Suppressor macrophage treated with lipopolysaccharide for 4 hours (primary cell): ENCODE results near the gene OR5B21.
A peak's percentile ranks its signal among the peaks of the same experiment; 100 is the strongest.

Source experiments
- DNase-seq: peaks from one replicate; pipeline ENCODE4 v3.0.0-alpha.2; 2020

The OR5B21 gene

DNA sequence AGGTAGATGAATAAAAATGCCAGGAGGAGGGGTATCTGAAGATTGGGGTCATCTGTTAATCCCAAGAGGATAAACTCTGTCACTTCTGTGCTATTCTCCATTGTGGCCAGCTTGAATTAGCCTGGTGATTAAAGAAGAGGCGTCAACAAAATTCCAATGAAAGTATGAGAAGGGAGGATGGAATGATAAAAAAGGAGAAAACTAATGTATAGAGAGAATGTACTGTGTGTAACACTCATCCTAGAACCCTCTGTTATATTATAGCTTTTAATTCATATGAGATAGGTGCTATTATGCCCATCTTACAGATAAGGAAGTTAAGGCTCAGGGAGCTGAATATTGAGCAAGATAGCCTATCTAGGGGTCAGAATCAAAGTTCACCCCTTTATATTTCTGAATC lies at the start of gene OR5B21:
OR5B21 (minus strand) TSS at position 101 of the 400 bp plus-strand sequence; CDS start at position 101, 0 bp downstream.
- no peak for DNase-seq

GRCh38 chr11:58549644-58550043 lies 41.7 kb upstream of the OR5B21 start:
- no peak for DNase-seq

DNA sequence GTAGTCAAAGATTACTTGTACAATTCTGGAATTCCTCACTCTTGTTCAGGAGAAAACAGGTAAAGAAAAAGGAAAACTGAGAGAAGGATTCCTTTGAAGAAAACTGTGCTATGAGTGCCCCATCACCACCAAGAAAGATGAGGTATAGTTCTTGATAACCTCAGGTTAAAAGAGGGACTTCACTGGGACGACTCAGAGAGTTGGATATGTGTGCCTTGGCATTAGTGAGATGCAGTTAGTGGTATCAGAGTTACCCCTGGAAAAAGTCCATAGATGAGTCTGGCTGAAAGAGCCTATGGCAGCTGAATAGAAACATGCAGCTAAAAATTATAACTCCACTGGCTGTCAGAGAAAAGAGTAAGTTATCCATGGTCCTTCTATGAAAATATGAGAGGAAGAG lies 38.9 kb upstream of the OR5B21 start:
- no peak for DNase-seq

DNA sequence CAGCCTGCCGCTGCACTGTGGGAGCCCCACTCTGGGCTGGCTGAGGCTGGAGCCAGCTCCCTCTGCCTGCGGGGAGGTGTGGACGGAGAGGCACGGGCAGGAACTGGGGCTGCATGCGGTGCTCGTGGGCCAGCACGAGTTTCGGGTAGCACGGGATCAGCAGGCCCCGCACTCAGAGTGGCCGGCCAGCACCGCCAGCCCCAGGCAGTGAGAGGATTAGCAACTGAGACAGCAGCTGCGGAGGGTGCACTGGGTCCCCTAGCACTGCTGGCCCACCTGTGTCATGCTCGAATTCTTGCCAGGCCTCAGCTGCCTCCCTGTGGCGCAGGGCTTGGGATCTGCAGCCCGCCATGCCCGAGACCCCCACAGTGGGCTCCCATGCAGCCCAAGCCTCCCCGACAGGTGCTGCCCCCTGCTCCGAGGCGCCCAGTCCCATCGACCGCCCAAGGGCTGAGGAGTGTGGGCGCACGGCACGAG lies 24.0 kb upstream of the OR5B21 start:
- no peak for DNase-seq

DNA sequence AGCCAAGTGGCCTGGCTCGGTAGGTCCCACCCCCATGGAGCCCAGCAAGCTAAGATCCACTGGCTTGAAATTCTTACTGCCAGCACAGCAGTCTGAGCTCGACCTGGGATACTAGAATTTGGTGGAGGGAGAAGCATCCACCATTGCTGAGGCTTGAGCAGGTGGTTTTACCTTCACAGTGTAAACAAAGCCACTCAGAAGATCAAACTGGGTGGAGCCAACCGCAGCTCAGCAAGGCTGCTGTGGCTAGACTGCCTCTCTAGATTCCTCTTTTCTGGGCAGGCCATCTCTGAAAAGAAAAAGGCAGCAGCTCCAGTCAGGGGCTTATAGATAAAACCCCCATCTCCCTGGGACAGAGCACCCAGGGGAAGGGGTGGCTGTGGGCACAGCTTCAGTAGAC lies 22.3 kb upstream of the OR5B21 start:
- DNase-seq, result no peak

DNA sequence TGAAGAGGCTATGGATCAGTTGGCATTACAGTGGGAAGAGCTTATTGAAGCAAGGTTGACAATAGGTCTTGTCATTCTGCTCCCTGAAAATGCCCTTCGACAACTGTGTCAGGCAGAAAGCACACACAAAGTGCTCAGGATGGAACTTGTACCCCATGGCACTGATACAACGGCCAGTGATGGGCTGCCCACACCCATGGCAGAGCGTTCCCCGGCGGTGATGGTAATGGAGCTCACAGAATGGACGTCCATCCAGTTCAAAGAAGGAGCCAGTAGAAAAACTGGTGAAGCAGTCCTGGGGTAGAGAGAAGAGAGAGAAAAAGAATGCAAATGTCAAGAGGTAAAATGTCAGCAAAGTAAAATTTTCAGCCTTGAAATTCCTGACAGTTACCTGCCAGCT lies 19.5 kb upstream of the OR5B21 start:
- no peak for DNase-seq

DNA sequence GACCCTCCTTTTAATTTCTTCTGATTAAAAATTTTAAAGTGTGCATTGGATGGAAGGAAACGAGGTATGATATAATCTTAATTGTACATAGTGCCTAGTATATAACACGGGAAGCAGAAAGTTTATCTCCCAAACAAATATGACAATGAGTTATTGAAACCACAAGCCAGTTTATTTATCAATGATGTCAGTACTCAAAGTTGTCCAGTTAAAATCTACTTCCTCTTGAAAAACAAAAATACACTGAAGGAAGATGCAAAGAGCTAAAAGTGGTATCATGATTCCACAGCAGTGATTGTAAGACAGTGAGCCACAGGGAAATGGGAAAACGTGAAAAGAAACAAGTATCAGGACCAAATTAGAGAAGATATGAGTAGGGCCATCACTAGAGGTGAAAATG lies 18.8 kb upstream of the OR5B21 start:
- DNase-seq, result peak; percentile 21

DNA sequence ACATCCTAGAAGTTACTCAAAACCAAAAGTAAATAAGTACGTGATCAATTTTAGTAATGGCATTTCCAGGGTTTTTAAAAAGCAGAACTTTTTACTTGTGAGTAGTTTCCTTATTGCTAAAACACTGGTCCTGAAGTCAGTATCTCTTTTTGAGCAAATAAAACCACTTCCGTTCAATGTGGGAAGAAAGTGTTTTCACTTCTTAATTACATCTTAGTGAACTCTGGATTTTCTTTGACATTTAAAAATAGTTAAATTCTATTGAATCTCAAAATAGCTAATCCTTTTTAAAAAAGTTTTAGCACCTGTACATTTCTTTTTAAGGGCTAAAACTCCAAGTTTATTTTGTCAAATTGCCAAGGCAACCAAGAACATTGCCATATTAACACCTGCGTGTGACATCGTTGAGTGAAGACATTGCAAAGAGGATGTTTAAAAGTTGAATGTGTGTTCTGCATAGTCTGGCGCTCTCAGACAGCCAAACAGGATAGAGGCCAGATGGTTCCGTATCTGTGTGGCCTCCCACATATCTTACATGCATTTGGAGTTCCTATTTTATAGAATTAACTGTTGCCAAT lies 17.2 kb upstream of the OR5B21 start:
- DNase-seq, result peak; percentile 84

DNA sequence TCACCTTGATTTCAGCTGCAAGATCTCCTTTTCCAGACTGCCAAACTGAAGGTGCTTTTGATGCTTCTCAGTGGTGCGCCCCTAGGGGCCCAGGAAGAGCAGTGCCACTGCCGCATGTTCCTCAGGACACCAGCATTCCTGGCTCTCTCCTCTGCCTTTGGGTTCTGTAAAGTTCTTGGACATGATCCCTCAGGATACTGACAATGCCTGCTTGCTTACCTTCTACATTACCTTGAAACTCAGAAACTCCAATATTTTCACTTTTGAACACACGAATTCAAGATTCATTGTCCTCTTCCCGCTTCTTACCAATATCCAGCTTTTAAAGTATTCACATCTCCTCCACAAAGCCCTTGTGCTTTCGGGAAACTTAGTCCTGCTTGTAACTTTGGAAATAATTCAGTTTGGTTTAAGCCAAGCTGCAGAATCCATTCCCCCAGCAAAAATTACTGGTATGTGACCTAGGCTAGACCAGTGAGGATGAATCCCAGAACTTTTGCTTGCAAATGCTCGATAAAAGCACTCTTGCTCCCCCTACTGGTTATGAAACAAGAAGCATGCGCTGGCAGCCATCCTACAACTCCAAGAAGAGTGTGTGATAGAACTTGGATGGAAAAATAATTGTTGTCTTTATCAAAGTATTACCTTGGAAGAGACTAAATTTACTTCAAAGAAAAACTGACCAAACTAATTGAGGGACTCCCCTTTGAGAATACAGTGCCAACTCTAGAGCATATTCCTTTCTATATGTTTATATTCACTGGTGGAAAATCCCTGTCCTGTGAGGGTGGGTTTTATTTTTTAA lies 16.5 kb upstream of the OR5B21 start:
- peak; percentile 79 for DNase-seq

DNA sequence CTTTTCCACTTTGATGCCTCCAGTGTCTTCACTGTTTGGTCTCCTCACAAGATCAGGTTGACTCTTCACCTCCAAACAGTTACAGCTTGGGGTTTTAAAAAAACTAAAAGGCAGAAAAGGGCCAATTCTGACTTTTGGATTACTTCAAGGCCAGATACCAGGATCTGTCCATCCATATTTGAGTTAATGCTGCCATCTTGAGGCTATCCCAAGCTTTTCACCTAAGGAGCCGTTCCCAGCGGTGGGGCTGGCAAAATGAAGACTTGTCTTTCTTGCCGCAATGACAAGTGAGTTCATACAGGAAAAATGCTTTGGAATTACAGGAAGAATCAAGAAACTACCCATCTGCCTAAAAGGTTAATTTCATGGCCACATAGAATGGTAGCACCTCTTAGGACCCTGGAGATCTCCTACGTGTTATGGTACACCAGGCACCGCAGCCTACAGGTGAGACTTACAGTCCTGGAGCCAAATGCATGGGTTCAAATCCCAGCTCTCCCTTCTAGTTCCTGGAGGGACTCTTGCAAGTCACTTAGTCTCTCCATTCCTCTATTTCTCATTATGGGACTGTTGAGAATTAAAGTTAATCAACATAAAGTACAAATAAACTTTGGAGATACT lies 6.0 kb upstream of the OR5B21 start:
- peak; percentile 35 for DNase-seq

DNA sequence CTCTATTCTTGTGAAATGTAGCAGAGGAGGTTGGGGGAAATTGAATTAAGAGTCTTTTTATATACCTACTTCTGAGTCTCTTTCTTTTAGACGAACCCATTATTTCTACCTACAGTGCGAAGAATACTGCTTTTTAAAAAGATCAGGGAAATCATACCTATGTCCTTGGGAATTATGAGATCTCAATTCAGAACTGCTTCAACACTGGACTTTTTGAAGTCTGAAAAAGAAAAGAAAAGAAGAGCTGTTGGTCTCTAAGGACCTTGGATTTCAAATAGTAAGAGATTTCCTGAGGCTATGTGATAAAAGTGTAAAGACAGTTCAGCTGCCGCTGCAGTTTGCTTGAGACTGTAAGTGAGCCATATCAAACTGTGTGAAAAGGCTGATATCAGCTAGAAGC lies 3.7 kb upstream of the OR5B21 start:
- no peak for DNase-seq

DNA sequence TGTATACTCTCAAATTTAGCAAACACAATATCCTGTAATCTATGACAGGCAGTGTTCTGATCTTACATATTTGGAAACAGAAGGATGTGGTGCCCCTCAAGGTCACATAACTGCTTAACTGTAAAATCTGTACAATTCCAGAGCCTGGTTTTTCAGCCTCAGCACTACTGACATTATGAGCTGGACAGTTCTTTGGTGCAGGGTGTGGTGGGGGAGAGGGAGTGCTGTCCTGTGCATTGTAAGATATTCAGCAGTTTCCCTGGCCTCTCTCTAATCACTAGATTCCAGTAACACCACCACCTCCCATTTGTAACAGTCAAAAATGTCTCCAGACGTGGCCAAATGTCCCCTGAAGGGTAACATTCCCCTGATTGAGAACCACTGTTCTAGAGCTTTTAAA lies 1.8 kb upstream of the OR5B21 start:
- no peak for DNase-seq

DNA sequence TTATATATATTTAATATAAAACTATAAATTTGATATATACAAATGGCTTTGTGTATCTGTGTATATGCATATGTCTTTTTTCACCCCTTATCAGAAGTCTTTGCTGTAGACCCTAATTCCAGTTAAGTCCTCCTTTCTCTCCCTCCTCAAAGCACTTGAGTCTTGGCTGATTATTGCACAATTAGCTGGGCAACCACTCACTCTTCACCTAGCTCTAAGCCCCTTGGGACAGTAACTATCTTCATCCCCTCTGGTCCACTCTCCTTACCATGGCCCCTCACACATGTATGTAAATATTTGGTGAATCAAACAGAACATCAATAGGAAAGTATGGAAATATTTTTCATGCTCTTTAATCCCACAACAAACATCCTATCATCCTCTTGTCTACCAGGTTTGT lies 909 bp upstream of the OR5B21 start:
- DNase-seq, result no peak

GRCh38 chr11:58507355-58507754 lies 550 bp downstream of the OR5B21 start:
- DNase-seq, result no peak

GRCh38 chr11:58506935-58507334 lies 970 bp downstream of the OR5B21 start:
- DNase-seq, result peak; percentile 16

- DNase-seq, result no peak
These were observed 2.1 kb downstream of the OR5B21 start for GRCh38 chr11:58505849-58506248.

GRCh38 chr11:58504232-58504631 lies 3.7 kb downstream of the OR5B21 start:
- no peak for DNase-seq

GRCh38 chr11:58503361-58503856 lies 4.5 kb downstream of the OR5B21 start:
- DNase-seq, result no peak

GRCh38 chr11:58502004-58502403 lies 5.9 kb downstream of the OR5B21 start:
- no peak for DNase-seq

GRCh38 chr11:58498464-58498863 lies 9.4 kb downstream of the OR5B21 start:
- DNase-seq, result no peak

GRCh38 chr11:58497951-58498350 lies 10.0 kb downstream of the OR5B21 start:
- DNase-seq, result no peak

DNA sequence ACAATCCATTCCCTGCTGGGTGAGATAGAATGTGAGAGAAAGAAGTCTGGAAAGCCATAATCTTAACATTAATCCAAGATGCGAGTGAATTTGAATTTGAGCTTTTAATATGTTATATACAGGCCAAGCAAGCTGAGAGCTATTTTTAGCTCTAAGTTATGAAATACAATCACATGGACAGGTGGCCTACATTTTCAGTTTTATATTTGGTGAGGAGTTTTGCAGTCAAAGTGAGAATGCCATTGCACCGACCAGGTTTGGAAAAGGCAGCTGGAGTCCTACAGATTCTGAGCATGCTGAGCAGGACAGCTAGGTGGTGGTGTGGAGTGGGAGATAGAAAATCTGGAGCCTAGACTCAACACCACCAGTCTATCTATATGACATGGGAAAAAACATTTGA lies 12.0 kb downstream of the OR5B21 start:
- DNase-seq, result no peak

DNA sequence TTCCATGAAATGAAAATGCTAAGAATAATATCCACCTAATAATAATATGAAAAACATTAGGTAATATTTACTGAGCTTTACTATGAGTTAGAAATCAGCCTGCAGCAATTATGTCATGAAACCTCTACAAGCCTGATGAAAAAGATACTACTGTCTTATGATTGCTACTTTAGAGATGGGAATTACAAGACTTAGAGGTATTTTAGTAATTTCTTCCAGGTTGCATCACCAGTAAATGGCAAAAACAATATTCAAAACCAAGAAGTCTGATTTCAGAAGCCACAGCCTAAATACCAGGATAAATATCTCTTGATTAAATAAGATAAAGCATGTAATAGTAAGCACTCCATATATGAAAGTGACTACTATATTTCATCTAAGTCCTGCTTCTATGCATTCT lies 13.8 kb downstream of the OR5B21 start:
- DNase-seq, result no peak

- no peak for DNase-seq
These were observed 14.2 kb downstream of the OR5B21 start for GRCh38 chr11:58493676-58494075.
